ENCODE measurements around the gene CNPY1.

Gene CNPY1

DNA sequence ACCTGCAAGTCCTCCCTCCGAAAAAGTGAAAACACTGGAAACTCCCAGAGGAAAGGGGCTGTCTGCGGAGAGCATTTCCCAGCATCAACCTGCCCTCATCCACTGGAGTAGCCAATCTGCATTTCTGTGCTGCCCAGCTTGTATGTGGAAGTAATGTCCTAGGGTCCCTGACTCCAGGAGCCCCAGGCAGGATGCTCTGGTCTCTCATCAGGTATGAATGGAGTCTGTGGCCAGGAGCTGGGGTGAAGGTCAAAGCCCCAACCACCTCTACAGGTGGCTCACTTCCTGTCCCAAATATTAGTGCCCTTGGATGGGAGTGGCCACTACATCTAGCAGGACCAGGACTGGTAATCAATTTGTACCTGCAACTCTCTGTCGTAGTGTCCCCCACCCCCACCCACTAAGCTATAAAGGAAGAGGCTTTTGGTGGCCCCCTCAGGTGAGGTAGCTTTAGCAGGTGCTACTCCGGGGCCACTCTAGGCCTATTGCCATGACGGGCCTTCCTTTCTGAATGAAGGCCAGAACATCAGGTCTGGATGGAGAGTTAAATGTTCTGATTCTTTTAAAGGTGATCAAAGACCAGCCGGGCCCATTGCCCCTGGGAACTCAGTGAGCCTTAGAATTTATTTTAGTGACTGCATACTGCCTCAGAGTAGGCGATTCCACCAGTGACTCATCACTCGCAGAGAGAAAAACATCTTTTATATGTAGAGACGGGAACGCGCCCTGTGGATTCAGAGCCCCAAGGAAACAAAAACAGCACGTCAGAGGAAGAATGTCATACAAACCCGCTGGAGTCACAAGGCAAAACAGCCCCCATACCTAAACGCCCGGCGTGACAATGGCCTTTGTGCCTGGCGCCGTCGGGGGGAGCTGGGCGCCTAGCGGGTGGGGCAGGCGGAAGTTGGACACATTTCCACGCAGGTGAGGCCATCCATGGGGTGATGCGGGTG lies 75.4 kb downstream of the CNPY1 start:
- Histone ChIP-seq H3K36me3 (ENCODE audit: control insufficient read depth, insufficient read depth, low read length) (no peaks in the 10 kb centered on the region), H3K4me3 (ENCODE audit: low read depth, low read length) (no peak overlapping the region), H3K27me3 (ENCODE audit: control insufficient read depth, insufficient read depth, low read length) (peaks cover 31% of the 10 kb centered on the region), H3K4me2 (ENCODE audit: low read length) (no peak overlapping the region), H3K27ac (no peak overlapping the region), H3K79me2 (no peaks in the 10 kb centered on the region), H3K4me1 (no peaks in the 10 kb centered on the region), H2AFZ (no peak overlapping the region), H3K9me3 (ENCODE audit: control insufficient read depth, low read length) (no peaks in the 10 kb centered on the region), H3K9ac (no peak overlapping the region)
- TF ChIP-seq CTCF (IDR thresholded peaks at IDR 0.05) = no peak

GRCh38 chr7:155470186-155470487 lies 76.2 kb downstream of the CNPY1 start:
- Histone ChIP-seq H3K9ac (no peak overlapping the region), H2AFZ (no peak overlapping the region), H3K79me2 (no peaks in the 10 kb centered on the region), H3K4me1 (no peaks in the 10 kb centered on the region), H3K36me3 (ENCODE audit: control insufficient read depth, insufficient read depth, low read length) (no peaks in the 10 kb centered on the region), H3K4me3 (ENCODE audit: low read depth, low read length) (no peak overlapping the region), H3K9me3 (ENCODE audit: control insufficient read depth, low read length) (no peaks in the 10 kb centered on the region), H3K4me2 (ENCODE audit: low read length) (no peak overlapping the region), H3K27me3 (ENCODE audit: control insufficient read depth, insufficient read depth, low read length) (peaks cover 37% of the 10 kb centered on the region), H3K27ac (no peak overlapping the region)
- no peak for TF ChIP-seq CTCF (IDR thresholded peaks at IDR 0.05)

DNA sequence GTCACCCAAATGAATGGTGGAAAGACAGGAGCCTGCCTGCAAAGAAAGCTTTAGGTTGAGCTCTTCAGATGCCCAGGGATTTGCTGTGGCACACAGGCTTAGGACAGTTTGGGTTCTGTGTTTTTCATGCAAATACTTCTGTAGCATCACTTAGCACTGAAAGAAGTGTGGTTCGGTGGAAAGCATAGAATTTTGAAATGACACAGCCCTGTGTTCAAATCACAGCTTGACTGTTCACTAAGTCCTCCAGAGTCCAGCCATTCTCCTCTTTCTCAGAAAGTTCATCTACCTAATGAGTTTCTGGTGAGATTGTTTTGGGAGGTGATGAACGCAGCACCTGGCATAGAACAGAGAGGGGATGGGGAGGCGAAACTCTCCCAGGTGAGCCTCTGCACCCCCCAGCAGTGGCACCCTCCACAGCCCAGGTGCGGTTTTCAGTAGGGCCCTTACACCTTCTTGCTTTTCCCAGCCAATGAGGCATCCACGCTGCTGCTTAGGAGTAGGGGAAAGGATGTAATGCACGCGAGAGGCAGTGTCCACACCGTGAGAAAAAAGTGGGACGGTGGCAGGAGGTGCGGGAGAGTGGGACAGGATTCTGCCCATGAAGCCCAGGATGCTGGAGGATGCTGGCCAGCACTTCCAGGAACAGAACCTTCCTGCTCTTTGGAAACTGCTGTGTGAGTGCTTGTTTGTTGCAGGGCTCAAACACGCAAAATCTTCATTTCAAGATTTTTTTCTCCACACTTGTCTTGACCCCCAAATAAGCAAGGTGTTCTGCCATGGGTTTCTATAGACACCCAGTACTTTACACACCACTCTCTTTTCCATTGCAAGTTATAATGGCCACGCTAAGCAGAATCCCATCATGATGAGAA lies 76.8 kb downstream of the CNPY1 start:
- H3K4me2 ChIP-seq (ENCODE audit: low read length) = no peak overlapping the region
- peaks cover 37% of the 10 kb centered on the region for H3K27me3 ChIP-seq (ENCODE audit: control insufficient read depth, insufficient read depth, low read length)
- no peaks in the 10 kb centered on the region for H3K79me2 ChIP-seq
- no peaks in the 10 kb centered on the region for H3K36me3 ChIP-seq (ENCODE audit: control insufficient read depth, insufficient read depth, low read length)
- no peak overlapping the region for H2AFZ ChIP-seq
- H3K4me3 ChIP-seq (ENCODE audit: low read depth, low read length) = no peak overlapping the region
- no peak overlapping the region for H3K9ac ChIP-seq
- no peak overlapping the region for H3K27ac ChIP-seq
- TF ChIP-seq CTCF (IDR thresholded peaks at IDR 0.05) = no peak
- no peaks in the 10 kb centered on the region for H3K4me1 ChIP-seq
- no peaks in the 10 kb centered on the region for H3K9me3 ChIP-seq (ENCODE audit: control insufficient read depth, low read length)

- Histone ChIP-seq H2AFZ (no peak overlapping the region), H3K27ac (no peak overlapping the region), H3K9me3 (ENCODE audit: control insufficient read depth, low read length) (no peaks in the 10 kb centered on the region), H3K4me2 (ENCODE audit: low read length) (peak overlapping the region; percentile 42), H3K4me1 (no peaks in the 10 kb centered on the region), H3K9ac (no peak overlapping the region), H3K4me3 (ENCODE audit: low read depth, low read length) (no peak overlapping the region), H3K36me3 (ENCODE audit: control insufficient read depth, insufficient read depth, low read length) (no peaks in the 10 kb centered on the region), H3K27me3 (ENCODE audit: control insufficient read depth, insufficient read depth, low read length) (peaks cover 37% of the 10 kb centered on the region), H3K79me2 (no peaks in the 10 kb centered on the region)
- TF ChIP-seq CTCF (IDR thresholded peaks at IDR 0.05) = no peak
These were observed 77.6 kb downstream of the CNPY1 start for GRCh38 chr7:155468785-155469148.

Data from parathyroid adenoma (tissue), 2 donors.